HCT116 (cell line): Measurements from ENCODE around the gene MSH6. TPM values are rescaled to one million over a fixed set of nuclear protein-coding genes. Genes with fewer than 3 reads are reported as not detected.

ENCODE experiments used
- ATAC-seq: fragments of 200-7000 bp; cut with Tn5 transposase; 2 replicates; pipeline ENCODE4 v1.9.1; 2020; ENCODE audit warnings: mild to moderate bottlenecking, moderate library complexity
- BruUV-seq: library from RNA; stranded (reverse); fragments of 400-500 nt; replicated peaks from 2 replicates; lab custom pipeline; 2021; lab: Mats Ljungman, UMichigan
- CTCF ChIA-PET: fragments of 300-600 bp; sonication (Branson Sonifier 250); formaldehyde crosslinking; loops from one replicate; lab custom pipeline; 2021; ENCODE audit warnings: antibody characterized with exemption; lab: Charles Lee
- POLR2A ChIA-PET: fragments of 300-600, 350-600 bp; sonication (Branson Sonifier 250); formaldehyde crosslinking; loops from one replicate; lab custom pipeline; 2021; ENCODE audit warnings: antibody characterized with exemption; lab: Charles Lee
- RAD21 ChIA-PET, 2 experiments: fragments of 300-600 bp; sonication (Branson Sonifier 250); formaldehyde crosslinking; loops; one replicate each; lab custom pipeline; 2023; ENCODE audit warnings: low total read pairs in 2 of 2; ENCODE audit not compliant: uncharacterized antibody in 2 of 2, unreplicated experiment in 2 of 2, low non-redundant PET in 1 of 2; lab: Charles Lee
- DNase-seq: peaks from one replicate; pipeline ENCODE4 v3.0.0-alpha.2; 2010; ENCODE audit warnings: low read depth, low spot score
- H2AFZ ChIP-seq: fragments of 200-600 bp; shearing (Covaris generic), sonication (generic); 2 replicates; pipeline ENCODE4 v1.6.1; 2017; ENCODE audit warnings: low read depth, mixed run types, mixed read lengths, antibody characterized with exemption, low read length; ENCODE audit not compliant: poor library complexity, severe bottlenecking
- H3K27ac ChIP-seq: 2 replicates; pipeline ENCODE4 v1.5.1; 2012; ENCODE audit warnings: low read depth, low read length
- H3K27me3 ChIP-seq: fragments of 200-600 bp; sonication (generic); 2 replicates; pipeline ENCODE4 v1.6.1; 2016; ENCODE audit warnings: mixed run types, low read length, mixed read lengths; ENCODE audit not compliant: insufficient read depth
- H3K36me3 ChIP-seq, 2 experiments: fragments of 200-500 bp in 1 of 2; fragments of 200-600 bp in 1 of 2; sonication (Bioruptor generic) in 1 of 2; sonication (generic) in 1 of 2; 2 replicates each; pipeline versions ENCODE4 v1.5.1 to v1.6.1; 2014 to 2016; ENCODE audit warnings: low read length in 2 of 2, inconsistent platforms in 1 of 2, mixed read lengths in 1 of 2, mixed run types in 1 of 2; ENCODE audit not compliant: insufficient read depth in 2 of 2, control insufficient read depth in 1 of 2
- H3K4me1 ChIP-seq, 2 experiments: fragments of 200-600 bp in 1 of 2; sonication (generic) in 1 of 2; 2 replicates each; pipeline versions ENCODE4 v1.5.1 to v1.6.1; 2012 to 2017; ENCODE audit warnings: low read length in 2 of 2, inconsistent platforms in 1 of 2, mild to moderate bottlenecking in 1 of 2, mixed read lengths in 1 of 2, mixed run types in 1 of 2, moderate library complexity in 1 of 2; ENCODE audit not compliant: insufficient read depth in 2 of 2, control insufficient read depth in 1 of 2
- H3K4me2 ChIP-seq: fragments of 200-600 bp; sonication (generic); 2 replicates; pipeline ENCODE4 v1.6.1; 2017; ENCODE audit warnings: mixed run types, low read length, mixed read lengths
- H3K4me3 ChIP-seq, 2 experiments: fragments of 200-600 bp in 1 of 2; sonication (generic) in 1 of 2; replicated peaks in 1 of 2; 2 replicates each; pipeline ENCODE4 v1.5.1; 2011 to 2016; ENCODE audit warnings: low read length in 2 of 2, control low read depth in 1 of 2, low read depth in 1 of 2, mild to moderate bottlenecking in 1 of 2, mixed read lengths in 1 of 2, mixed run types in 1 of 2
- H3K79me2 ChIP-seq: fragments of 200-600 bp; sonication (generic); 2 replicates; pipeline ENCODE4 v1.6.1; 2017; ENCODE audit warnings: mild to moderate bottlenecking, mixed run types, low read length, moderate library complexity, mixed read lengths; ENCODE audit not compliant: insufficient read depth
- H3K9ac ChIP-seq: fragments of 200-600 bp; sonication (generic); 2 replicates; pipeline ENCODE4 v1.6.1; 2016; ENCODE audit warnings: low read length, mixed read lengths
- H3K9me2 ChIP-seq: fragments of 200-600 bp; sonication (generic), shearing (Covaris generic); 2 replicates; pipeline ENCODE4 v1.6.1; 2017; ENCODE audit warnings: mixed run types, mild to moderate bottlenecking, moderate library complexity; ENCODE audit not compliant: insufficient read depth
- H3K9me3 ChIP-seq, 2 experiments: fragments of 200-500 bp in 1 of 2; fragments of 200-600 bp in 1 of 2; sonication (Bioruptor generic) in 1 of 2; sonication (generic) in 1 of 2; 2 replicates each; pipeline ENCODE4 v1.6.1; 2014 to 2017; ENCODE audit warnings: low read length in 2 of 2, mixed read lengths in 2 of 2, inconsistent platforms in 1 of 2, low read depth in 1 of 2, mild to moderate bottlenecking in 1 of 2, mixed run types in 1 of 2, moderate library complexity in 1 of 2; ENCODE audit not compliant: control insufficient read depth in 1 of 2, insufficient read depth in 1 of 2
- H4K20me1 ChIP-seq: fragments of 200-600 bp; sonication (generic), shearing (Covaris generic); 2 replicates; pipeline ENCODE4 v1.6.1; 2017; ENCODE audit warnings: mixed run types, mild to moderate bottlenecking, moderate library complexity; ENCODE audit not compliant: insufficient read depth
- ATF3 ChIP-seq: IDR thresholded peaks from 2 replicates; pipeline ENCODE4 v1.6.1; 2012
- CEBPB ChIP-seq: IDR thresholded peaks from 2 replicates; pipeline ENCODE4 v1.6.1; 2012; ENCODE audit warnings: low read depth
- CTCF ChIP-seq, 3 experiments: fragments of 200-600 bp in 1 of 3; sonication (generic) in 1 of 3; IDR thresholded peaks in 2 of 3; conservative IDR thresholded peaks in 1 of 3; 2 replicates each; pipeline ENCODE4 v1.5.1; 2012 to 2017; ENCODE audit warnings: low read depth in 2 of 3, low read length in 2 of 3, antibody characterized with exemption in 1 of 3, borderline replicate concordance in 1 of 3, control low read depth in 1 of 3, mild to moderate bottlenecking in 1 of 3, mixed read lengths in 1 of 3, mixed run types in 1 of 3, moderate library complexity in 1 of 3; ENCODE audit not compliant: insufficient read depth in 1 of 3
- FOSL1 ChIP-seq: IDR thresholded peaks from 2 replicates; pipeline ENCODE4 v1.6.1; 2012; ENCODE audit warnings: low read depth
- MAX ChIP-seq: IDR thresholded peaks from 2 replicates; pipeline ENCODE4 v1.6.1; 2012
- SIN3A ChIP-seq: IDR thresholded peaks from 2 replicates; pipeline ENCODE4 v1.6.1; 2012; ENCODE audit warnings: low read depth
- TCF7L2 ChIP-seq: IDR thresholded peaks from 2 replicates; pipeline ENCODE4 v1.7.0; 2011; ENCODE audit warnings: borderline replicate concordance, inconsistent platforms; ENCODE audit not compliant: insufficient read depth, insufficient read length; ENCODE audit errors: extremely low read depth
- YY1 ChIP-seq: IDR thresholded peaks from 2 replicates; pipeline ENCODE4 v1.6.1; 2011; ENCODE audit warnings: low read length, low read depth, moderate library complexity, mild to moderate bottlenecking; ENCODE audit not compliant: insufficient replicate concordance; ENCODE audit errors: extremely low read depth
- ZFX ChIP-seq: fragments of 450-650 bp; IDR thresholded peaks from 2 replicates; pipeline ENCODE4 v1.6.1; 2017
- ZNF274 ChIP-seq: fragments of 200-500 bp; sonication (Bioruptor generic); IDR thresholded peaks from 2 replicates; pipeline ENCODE4 v1.6.1; 2014; ENCODE audit warnings: mild to moderate bottlenecking, low read depth, low read length, inconsistent platforms
- intact Hi-C: fragments of 100-400 bp; cut with micrococcal nuclease; formaldehyde crosslinking; loops from 2 replicates; pipeline ENCODE4 v1.10.0; 2022
- total RNA-seq: library from RNA; stranded (reverse); gene quantifications from one replicate; pipeline ENCODE4 v1.2.1, GENCODE V29; 2021; ENCODE audit not compliant: unreplicated experiment

The MSH6 gene
- total RNA-seq, 1 experiment from 2014 or later: 71.2 TPM

- Histone ChIP-seq H3K36me3 (no peaks in the 10 kb centered on the region), H3K9me3 (no peaks in the 10 kb centered on the region), H3K4me3 (peak overlapping the region; percentile 72 to 90), H2AFZ (no peak overlapping the region), H4K20me1 (peaks cover 31% of the 10 kb centered on the region), H3K4me2 (peak overlapping the region; percentile 96), H3K4me1 (peaks cover 6 to 25% of the 10 kb centered on the region in 2 experiments; a peak in 3 of 4 replicates), H3K27ac (peak overlapping the region; percentile 58), H3K9ac (peak overlapping the region; percentile 60), H3K27me3 (no peaks in the 10 kb centered on the region), H3K79me2 (peaks cover 56% of the 10 kb centered on the region), H3K9me2 (no peaks in the 10 kb centered on the region)
- no TSS peak for BruUV-seq
- TF ChIP-seq ZFX (no peak), CEBPB (no peak), YY1 (no peak), ZNF274 (no peak), SIN3A (no peak), ATF3 (no peak), MAX (no peak; the same call in 1 of the 2 replicates), CTCF (IDR thresholded peaks at IDR 0.05 in 2 of 3, conservative IDR thresholded peaks at IDR 0.05 in 1 of 3; ENCODE audit: borderline replicate concordance in 1 of 3, insufficient read depth in 1 of 3, low read depth in 2 of 3, low read length in 2 of 3) (no peak), FOSL1 (no peak), TCF7L2 (no peak)
- RAD21 ChIA-PET: no interaction called here
- intact Hi-C loops: loop anchor here (5.0 kb wide), 1 partner anchor 323 kb away; no protein-coding TSS in a partner anchor
- DNase-seq: no peak
- CTCF ChIA-PET: no interaction called here
- POLR2A ChIA-PET: no interaction called here
- no peak for ATAC-seq
Observed at GRCh38 chr2:47784352-47784851, 1.5 kb downstream of the MSH6 start.
